SK-N-SH (cell line): Measurements from ENCODE around the gene SHMT1. TPM values are rescaled to one million over a fixed set of nuclear protein-coding genes. Genes with fewer than 3 reads are reported as not detected.

Source experiments
- CTCF ChIA-PET: fragments of 300-600, 350-600 bp; formaldehyde crosslinking; extraction: SDS; loops from one replicate; lab custom pipeline; 2021; lab: Yijun Ruan, JAX
- POLR2A ChIA-PET: fragments of 350-600 bp; sonication (Branson Sonifier 250); formaldehyde crosslinking; extraction: SDS; loops from one replicate; lab custom pipeline; 2020; ENCODE audit warnings: antibody characterized with exemption, inconsistent platforms; lab: Yijun Ruan, JAX
- DNase-seq: peaks from one replicate; pipeline ENCODE4 v3.0.0; 2012
- H2AFZ ChIP-seq: fragments of 200-600 bp; sonication (generic); 2 replicates; pipeline ENCODE4 v1.8.1; 2016; ENCODE audit warnings: antibody characterized with exemption, mild to moderate bottlenecking, low read depth
- H3F3A ChIP-seq: fragments of 200-600 bp; sonication (generic); replicated peaks from 2 replicates; pipeline ENCODE3; 2016; ENCODE audit warnings: antibody characterized with exemption, mild to moderate bottlenecking; ENCODE audit not compliant: insufficient read depth
- H3K27ac ChIP-seq, 2 experiments: fragments of 200-500 bp in 1 of 2; fragments of 200-600 bp in 1 of 2; sonication (Bioruptor generic) in 1 of 2; sonication (generic), shearing (Covaris generic) in 1 of 2; 2 replicates each; pipeline versions ENCODE4 v1.5.1 to v1.6.1; 2014 to 2016; ENCODE audit warnings: low read depth in 2 of 2, inconsistent platforms in 1 of 2, low read length in 1 of 2, mild to moderate bottlenecking in 1 of 2, mixed read lengths in 1 of 2
- H3K27me3 ChIP-seq: fragments of 200-600 bp; sonication (generic), shearing (Covaris generic); 2 replicates; pipeline ENCODE4 v1.6.1; 2016; ENCODE audit warnings: mixed run types; ENCODE audit not compliant: insufficient read depth
- H3K36me3 ChIP-seq, 2 experiments: fragments of 200-500 bp in 1 of 2; fragments of 200-600 bp in 1 of 2; sonication (Bioruptor generic) in 1 of 2; sonication (generic) in 1 of 2; replicated peaks in 1 of 2; 2 replicates each; pipeline versions ENCODE3 to v1.5.1; 2014 to 2016; ENCODE audit warnings: low read length in 1 of 2, mild to moderate bottlenecking in 1 of 2; ENCODE audit not compliant: insufficient read depth in 2 of 2, control insufficient read depth in 1 of 2
- H3K4me1 ChIP-seq, 2 experiments: fragments of 200-500 bp in 1 of 2; fragments of 200-600 bp in 1 of 2; sonication (Bioruptor generic) in 1 of 2; sonication (generic), shearing (Covaris generic) in 1 of 2; 2 replicates each; pipeline versions ENCODE4 v1.5.1 to v1.6.1; 2014 to 2016; ENCODE audit warnings: low read depth in 1 of 2, low read length in 1 of 2, mixed run types in 1 of 2; ENCODE audit not compliant: insufficient read depth in 2 of 2, control insufficient read depth in 1 of 2
- H3K4me2 ChIP-seq: fragments of 200-600 bp; sonication (generic), shearing (Covaris generic); 2 replicates; pipeline ENCODE4 v1.6.1; 2017; ENCODE audit warnings: mixed run types
- H3K4me3 ChIP-seq, 2 experiments: fragments of 200-500 bp in 1 of 2; fragments of 200-600 bp in 1 of 2; sonication (Bioruptor generic) in 1 of 2; sonication (generic), shearing (Covaris generic) in 1 of 2; 2 replicates each; pipeline versions ENCODE4 v1.5.1 to v1.8.1; 2014 to 2016; ENCODE audit warnings: low read depth in 2 of 2, inconsistent platforms in 1 of 2, low read length in 1 of 2, mild to moderate bottlenecking in 1 of 2, mixed read lengths in 1 of 2, moderate library complexity in 1 of 2
- H3K79me2 ChIP-seq: fragments of 200-600 bp; sonication (generic); 2 replicates; pipeline ENCODE4 v1.8.1; 2017; ENCODE audit warnings: mild to moderate bottlenecking; ENCODE audit not compliant: insufficient read depth
- H3K9ac ChIP-seq: fragments of 200-600 bp; sonication (generic); 2 replicates; pipeline ENCODE4 v1.6.1; 2017; ENCODE audit warnings: mixed run types
- H3K9me2 ChIP-seq: fragments of 200-600 bp; sonication (generic); 2 replicates; pipeline ENCODE4 v1.6.1; 2017; ENCODE audit warnings: mixed run types
- H3K9me3 ChIP-seq: fragments of 200-600 bp; sonication (generic); 2 replicates; pipeline ENCODE4 v1.6.1; 2017; ENCODE audit warnings: mixed run types, mild to moderate bottlenecking, moderate library complexity
- H4K20me1 ChIP-seq: fragments of 200-600 bp; sonication (generic); 2 replicates; pipeline ENCODE4 v1.6.1; 2017; ENCODE audit warnings: mild to moderate bottlenecking, mixed run types; ENCODE audit not compliant: insufficient read depth
- CHD2 ChIP-seq: fragments of 150-350 bp; IDR thresholded peaks from 2 replicates; pipeline ENCODE4 v1.6.1; 2018; ENCODE audit warnings: low read length; ENCODE audit not compliant: partially characterized antibody
- EP300 ChIP-seq, 2 experiments: IDR thresholded peaks; 2 replicates each; pipeline versions ENCODE4 v1.4.0 to v1.6.1; 2012; ENCODE audit warnings: borderline replicate concordance in 1 of 2, low read depth in 1 of 2, low read length in 1 of 2
- FOXM1 ChIP-seq: IDR thresholded peaks from 2 replicates; pipeline ENCODE4 v1.4.0; 2012; ENCODE audit warnings: low read depth, mild to moderate bottlenecking
- GATA2 ChIP-seq: sonication (generic); formaldehyde crosslinking; IDR thresholded peaks from 2 replicates; pipeline ENCODE4 v1.5.0; 2020; ENCODE audit warnings: mild to moderate bottlenecking, missing genetic modification reagents
- MEF2A ChIP-seq: IDR thresholded peaks from 2 replicates; pipeline ENCODE4 v1.4.0; 2012; ENCODE audit warnings: low read depth, borderline replicate concordance
- MXI1 ChIP-seq: IDR thresholded peaks from 2 replicates; pipeline ENCODE4 v1.6.1; 2012; ENCODE audit warnings: mild to moderate bottlenecking, low read depth, low read length, improper control_type of control experiment
- POLR2AphosphoS5 ChIP-seq: IDR thresholded peaks from 2 replicates; pipeline ENCODE4 v1.6.1; 2012; ENCODE audit warnings: low read depth, low read length
- RAD21 ChIP-seq: IDR thresholded peaks from 2 replicates; pipeline ENCODE4 v1.6.1; 2012; ENCODE audit warnings: mild to moderate bottlenecking, low read length
- RFX5 ChIP-seq: IDR thresholded peaks from 2 replicates; pipeline ENCODE4 v1.6.1; 2012; ENCODE audit warnings: mild to moderate bottlenecking, improper control_type of control experiment, low read length
- RXRA ChIP-seq: IDR thresholded peaks from 2 replicates; pipeline ENCODE4 v1.4.0; 2012; ENCODE audit warnings: low read depth, mild to moderate bottlenecking, borderline replicate concordance
- TAF1 ChIP-seq: IDR thresholded peaks from 2 replicates; pipeline ENCODE4 v1.6.1; 2012; ENCODE audit warnings: low read depth, mild to moderate bottlenecking, low read length, moderate library complexity, borderline replicate concordance
- TCF12 ChIP-seq: IDR thresholded peaks from 2 replicates; pipeline ENCODE4 v1.4.0; 2012
- YY1 ChIP-seq: IDR thresholded peaks from 2 replicates; pipeline ENCODE4 v1.4.0; 2012; ENCODE audit warnings: low read depth, mild to moderate bottlenecking
- WGBS: methylation state at CpG from one replicate; pipeline ENCODE4 v1.1.6; 2017; ENCODE audit warnings: low lambda C conversion rate; 5-methylcytosine and 5-hydroxymethylcytosine counted together
- polyA plus RNA-seq, 3 experiments: library from polyadenylated mRNA; depleted of rRNA; stranded (reverse); fragments of >200 nt; gene quantifications; 2 replicates each; pipeline ENCODE4 v1.2.3, GENCODE V29; 2012
- TF ChIP-seq, protein P1 (sequence below): fragments of 200-600 bp; sonication (generic); IDR thresholded peaks from 2 replicates; pipeline ENCODE4 v1.6.1; 2017; ENCODE audit warnings: antibody characterized with exemption, mild to moderate bottlenecking, moderate library complexity
- TF ChIP-seq, protein P2 (sequence below): IDR thresholded peaks from 2 replicates; pipeline ENCODE4 v1.4.0; 2012; ENCODE audit warnings: low read depth
- TF ChIP-seq, protein P3 (sequence below): IDR thresholded peaks from 2 replicates; pipeline ENCODE4; 2012
- TF ChIP-seq, protein P4 (sequence below): IDR thresholded peaks from 2 replicates; pipeline ENCODE4 v1.6.1; 2012; ENCODE audit warnings: mild to moderate bottlenecking, low read depth, low read length, moderate library complexity
- TF ChIP-seq, protein P5 (sequence below): IDR thresholded peaks from 2 replicates; pipeline ENCODE4 v1.4.0; 2012; ENCODE audit warnings: low read depth, borderline replicate concordance

SHMT1 gene
- polyA plus RNA-seq, 1 of the 3 experiments (the other 2 are of a cell fraction): 17.0 TPM

DNA sequence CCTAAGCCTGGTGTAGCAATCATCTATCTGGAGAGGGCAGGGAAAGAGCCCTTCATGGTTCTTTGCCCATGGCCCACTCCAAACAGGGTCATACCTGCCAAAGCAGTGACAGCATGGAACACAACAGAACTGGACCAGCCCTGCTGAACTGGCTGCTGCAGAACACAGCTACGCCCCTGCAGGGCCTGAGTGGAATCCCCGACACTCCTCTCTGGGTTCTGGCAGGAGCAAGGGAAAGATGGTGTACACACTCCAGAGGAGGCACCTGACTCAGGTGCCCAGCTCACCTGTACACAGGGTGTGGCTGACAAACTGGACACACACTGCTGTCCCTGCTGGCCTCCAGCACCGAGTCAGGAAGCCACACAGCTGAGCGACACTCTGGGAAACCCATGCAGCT is 83.1 kb downstream of the SHMT1 start:
- Histone ChIP-seq H3K4me3 (no peak overlapping the region), H3K9me2 (no peaks in the 10 kb centered on the region), H3F3A (no peaks in the 10 kb centered on the region), H3K4me1 (no peaks in the 10 kb centered on the region), H3K27me3 (no peaks in the 10 kb centered on the region), H4K20me1 (no peaks in the 10 kb centered on the region), H3K36me3 (peaks cover 50 to 70% of the 10 kb centered on the region in 2 experiments), H3K79me2 (no peaks in the 10 kb centered on the region), H3K4me2 (no peak overlapping the region), H2AFZ (no peak overlapping the region), H3K9me3 (no peaks in the 10 kb centered on the region), H3K9ac (no peak overlapping the region), H3K27ac (no peak overlapping the region)
- TF ChIP-seq, protein P1, sequence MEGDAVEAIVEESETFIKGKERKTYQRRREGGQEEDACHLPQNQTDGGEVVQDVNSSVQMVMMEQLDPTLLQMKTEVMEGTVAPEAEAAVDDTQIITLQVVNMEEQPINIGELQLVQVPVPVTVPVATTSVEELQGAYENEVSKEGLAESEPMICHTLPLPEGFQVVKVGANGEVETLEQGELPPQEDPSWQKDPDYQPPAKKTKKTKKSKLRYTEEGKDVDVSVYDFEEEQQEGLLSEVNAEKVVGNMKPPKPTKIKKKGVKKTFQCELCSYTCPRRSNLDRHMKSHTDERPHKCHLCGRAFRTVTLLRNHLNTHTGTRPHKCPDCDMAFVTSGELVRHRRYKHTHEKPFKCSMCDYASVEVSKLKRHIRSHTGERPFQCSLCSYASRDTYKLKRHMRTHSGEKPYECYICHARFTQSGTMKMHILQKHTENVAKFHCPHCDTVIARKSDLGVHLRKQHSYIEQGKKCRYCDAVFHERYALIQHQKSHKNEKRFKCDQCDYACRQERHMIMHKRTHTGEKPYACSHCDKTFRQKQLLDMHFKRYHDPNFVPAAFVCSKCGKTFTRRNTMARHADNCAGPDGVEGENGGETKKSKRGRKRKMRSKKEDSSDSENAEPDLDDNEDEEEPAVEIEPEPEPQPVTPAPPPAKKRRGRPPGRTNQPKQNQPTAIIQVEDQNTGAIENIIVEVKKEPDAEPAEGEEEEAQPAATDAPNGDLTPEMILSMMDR: no peak
- TF ChIP-seq FOXM1: no peak
- TF ChIP-seq, protein P2, sequence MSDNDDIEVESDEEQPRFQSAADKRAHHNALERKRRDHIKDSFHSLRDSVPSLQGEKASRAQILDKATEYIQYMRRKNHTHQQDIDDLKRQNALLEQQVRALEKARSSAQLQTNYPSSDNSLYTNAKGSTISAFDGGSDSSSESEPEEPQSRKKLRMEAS: no peak
- TF ChIP-seq, protein P3, sequence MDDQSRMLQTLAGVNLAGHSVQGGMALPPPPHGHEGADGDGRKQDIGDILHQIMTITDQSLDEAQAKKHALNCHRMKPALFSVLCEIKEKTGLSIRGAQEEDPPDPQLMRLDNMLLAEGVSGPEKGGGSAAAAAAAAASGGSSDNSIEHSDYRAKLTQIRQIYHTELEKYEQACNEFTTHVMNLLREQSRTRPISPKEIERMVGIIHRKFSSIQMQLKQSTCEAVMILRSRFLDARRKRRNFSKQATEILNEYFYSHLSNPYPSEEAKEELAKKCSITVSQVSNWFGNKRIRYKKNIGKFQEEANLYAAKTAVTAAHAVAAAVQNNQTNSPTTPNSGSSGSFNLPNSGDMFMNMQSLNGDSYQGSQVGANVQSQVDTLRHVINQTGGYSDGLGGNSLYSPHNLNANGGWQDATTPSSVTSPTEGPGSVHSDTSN: no peak
- TF ChIP-seq, protein P4, sequence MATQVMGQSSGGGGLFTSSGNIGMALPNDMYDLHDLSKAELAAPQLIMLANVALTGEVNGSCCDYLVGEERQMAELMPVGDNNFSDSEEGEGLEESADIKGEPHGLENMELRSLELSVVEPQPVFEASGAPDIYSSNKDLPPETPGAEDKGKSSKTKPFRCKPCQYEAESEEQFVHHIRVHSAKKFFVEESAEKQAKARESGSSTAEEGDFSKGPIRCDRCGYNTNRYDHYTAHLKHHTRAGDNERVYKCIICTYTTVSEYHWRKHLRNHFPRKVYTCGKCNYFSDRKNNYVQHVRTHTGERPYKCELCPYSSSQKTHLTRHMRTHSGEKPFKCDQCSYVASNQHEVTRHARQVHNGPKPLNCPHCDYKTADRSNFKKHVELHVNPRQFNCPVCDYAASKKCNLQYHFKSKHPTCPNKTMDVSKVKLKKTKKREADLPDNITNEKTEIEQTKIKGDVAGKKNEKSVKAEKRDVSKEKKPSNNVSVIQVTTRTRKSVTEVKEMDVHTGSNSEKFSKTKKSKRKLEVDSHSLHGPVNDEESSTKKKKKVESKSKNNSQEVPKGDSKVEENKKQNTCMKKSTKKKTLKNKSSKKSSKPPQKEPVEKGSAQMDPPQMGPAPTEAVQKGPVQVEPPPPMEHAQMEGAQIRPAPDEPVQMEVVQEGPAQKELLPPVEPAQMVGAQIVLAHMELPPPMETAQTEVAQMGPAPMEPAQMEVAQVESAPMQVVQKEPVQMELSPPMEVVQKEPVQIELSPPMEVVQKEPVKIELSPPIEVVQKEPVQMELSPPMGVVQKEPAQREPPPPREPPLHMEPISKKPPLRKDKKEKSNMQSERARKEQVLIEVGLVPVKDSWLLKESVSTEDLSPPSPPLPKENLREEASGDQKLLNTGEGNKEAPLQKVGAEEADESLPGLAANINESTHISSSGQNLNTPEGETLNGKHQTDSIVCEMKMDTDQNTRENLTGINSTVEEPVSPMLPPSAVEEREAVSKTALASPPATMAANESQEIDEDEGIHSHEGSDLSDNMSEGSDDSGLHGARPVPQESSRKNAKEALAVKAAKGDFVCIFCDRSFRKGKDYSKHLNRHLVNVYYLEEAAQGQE: no peak
- TF ChIP-seq POLR2AphosphoS5: no peak
- no peak for TF ChIP-seq TCF12
- TF ChIP-seq RAD21: no peak
- no peak for TF ChIP-seq RXRA
- no peak for TF ChIP-seq TAF1
- TF ChIP-seq RFX5: no peak
- TF ChIP-seq MEF2A: no peak
- TF ChIP-seq MXI1: no peak
- no peak for TF ChIP-seq YY1
- no peak for TF ChIP-seq EP300 (IDR thresholded peaks at IDR 0.05; ENCODE audit: borderline replicate concordance in 1 of 2, low read depth in 1 of 2, low read length in 1 of 2)
- TF ChIP-seq, protein P5, sequence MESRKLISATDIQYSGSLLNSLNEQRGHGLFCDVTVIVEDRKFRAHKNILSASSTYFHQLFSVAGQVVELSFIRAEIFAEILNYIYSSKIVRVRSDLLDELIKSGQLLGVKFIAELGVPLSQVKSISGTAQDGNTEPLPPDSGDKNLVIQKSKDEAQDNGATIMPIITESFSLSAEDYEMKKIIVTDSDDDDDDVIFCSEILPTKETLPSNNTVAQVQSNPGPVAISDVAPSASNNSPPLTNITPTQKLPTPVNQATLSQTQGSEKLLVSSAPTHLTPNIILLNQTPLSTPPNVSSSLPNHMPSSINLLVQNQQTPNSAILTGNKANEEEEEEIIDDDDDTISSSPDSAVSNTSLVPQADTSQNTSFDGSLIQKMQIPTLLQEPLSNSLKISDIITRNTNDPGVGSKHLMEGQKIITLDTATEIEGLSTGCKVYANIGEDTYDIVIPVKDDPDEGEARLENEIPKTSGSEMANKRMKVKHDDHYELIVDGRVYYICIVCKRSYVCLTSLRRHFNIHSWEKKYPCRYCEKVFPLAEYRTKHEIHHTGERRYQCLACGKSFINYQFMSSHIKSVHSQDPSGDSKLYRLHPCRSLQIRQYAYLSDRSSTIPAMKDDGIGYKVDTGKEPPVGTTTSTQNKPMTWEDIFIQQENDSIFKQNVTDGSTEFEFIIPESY: no peak
- no peak for TF ChIP-seq CHD2
- no peak for TF ChIP-seq GATA2 (CRISPR knock-in tag)
- 90% methylated on average over 3 of the region's 4 CpGs for WGBS
- ChIA-PET CTCF (interaction anchor here (1.0 to 1.6 kb wide), 2 partner anchors 10 to 32 kb away, joined by 4 to 5 read pairs; no protein-coding TSS in a partner anchor), POLR2A (no interaction called here)
- DNase-seq: no peak
